Tibial nerve (tissue), 4 donors: ENCODE data around the gene LRRN2. TPM values are rescaled to one million over a fixed set of nuclear protein-coding genes. Genes with fewer than 3 reads are reported as not detected.

Experiments
- DNase-seq, 2 donors: peaks; one replicate each; pipeline ENCODE4 v3.0.0-alpha.2; 2019; ENCODE audit warnings: low spot score in 2 of 2
- H3K27ac ChIP-seq, 4 donors: fragments of 200-600 bp; sonication (generic) in 3 of 4; one replicate each; pipeline ENCODE4 v1.5.1; 2017 to 2019; ENCODE audit warnings: mild to moderate bottlenecking in 1 of 4
- H3K27me3 ChIP-seq, 2 donors: fragments of 200-600 bp; sonication (generic) in 1 of 2; one replicate each; pipeline versions ENCODE4 v1.5.1 to v1.6.0; 2017 to 2019
- H3K36me3 ChIP-seq, 3 donors: fragments of 200-600 bp; sonication (generic); one replicate each; pipeline ENCODE4 v1.5.1; 2018 to 2019
- H3K4me1 ChIP-seq, 4 donors: fragments of 200-600 bp; sonication (generic) in 3 of 4; one replicate each; pipeline ENCODE4 v1.5.1; 2017 to 2019
- H3K4me3 ChIP-seq, 4 donors: fragments of 200-600 bp; sonication (generic) in 3 of 4; one replicate each; pipeline ENCODE4 v1.5.1; 2017 to 2019; ENCODE audit warnings: mild to moderate bottlenecking in 1 of 4, moderate library complexity in 1 of 4
- H3K9me3 ChIP-seq, 4 donors: fragments of 200-600 bp; sonication (generic) in 3 of 4; one replicate each; pipeline ENCODE4 v1.5.1; 2017 to 2019
- CTCF ChIP-seq, 5 experiments: fragments of 200-600 bp in 3 of 5; fragments of 450-650 bp in 2 of 5; sonication (generic) in 3 of 5; IDR thresholded peaks; one replicate each; pipeline ENCODE4 v1.5.1; 2016 to 2019; ENCODE audit warnings: antibody characterized with exemption in 5 of 5, mild to moderate bottlenecking in 3 of 5, moderate library complexity in 2 of 5
- EP300 ChIP-seq, 2 donors: sonication (generic); formaldehyde crosslinking; IDR thresholded peaks; one replicate each; pipeline ENCODE4 v1.6.1; 2017; ENCODE audit warnings: antibody characterized with exemption in 2 of 2, mild to moderate bottlenecking in 1 of 2
- POLR2A ChIP-seq, 2 donors: fragments of 450-650 bp; IDR thresholded peaks; one replicate each; pipeline ENCODE4 v1.6.1; 2017; ENCODE audit warnings: antibody characterized with exemption in 2 of 2, mild to moderate bottlenecking in 2 of 2, moderate library complexity in 2 of 2
- WGBS, 2 donors: methylation state at CpG; one replicate each; pipeline ENCODE4 v1.1.5; 2018; 5-methylcytosine and 5-hydroxymethylcytosine counted together
- small RNA-seq: library from RNA; depleted of rRNA; stranded (forward); fragments of <200 nt; gene quantifications from one replicate; pipeline ENCODE3, GENCODE V24; 2016
- total RNA-seq, 4 donors: library from RNA; depleted of rRNA; stranded (reverse); fragments of >200 nt; gene quantifications; one replicate each; pipeline ENCODE4 v1.1.0, GENCODE V29; 2016

LRRN2 gene
- total RNA-seq, 4 donors from 2014 or later, result 3.6 to 22.9 (median 14.5) TPM

- Histone ChIP-seq H3K4me3 (no peak overlapping the region), H3K9me3 (no peaks in the 10 kb centered on the region), H3K27ac (no peak overlapping the region), H3K27me3 (no peaks in the 10 kb centered on the region), H3K4me1 (peaks cover 0 to 15% (median 0%) of the 10 kb centered on the region in 4 donors), H3K36me3 (peaks cover 0 to 56% (median 0%) of the 10 kb centered on the region in 3 donors)
- no peak for DNase-seq
- 90 to 91% methylated on average over 5 of the region's 5 CpGs for WGBS, 2 donors
- TF ChIP-seq POLR2A (IDR thresholded peaks at IDR 0.05) (no peak), EP300 (IDR thresholded peaks at IDR 0.05) (no peak), CTCF (IDR thresholded peaks at IDR 0.05) (no peak)
These were observed 116.1 kb downstream of the LRRN2 start for GRCh38 chr1:204569478-204569877.

- Histone ChIP-seq H3K36me3 (peaks cover 0 to 54% (median 0%) of the 10 kb centered on the region in 3 donors), H3K9me3 (no peaks in the 10 kb centered on the region), H3K27me3 (no peaks in the 10 kb centered on the region), H3K27ac (no peak overlapping the region), H3K4me3 (no peak overlapping the region), H3K4me1 (peaks cover 0 to 12% (median 0%) of the 10 kb centered on the region in 4 donors)
- WGBS, 2 donors, result 64 to 81% methylated on average over 9 of the region's 9 CpGs
- TF ChIP-seq POLR2A (IDR thresholded peaks at IDR 0.05) (no peak), EP300 (IDR thresholded peaks at IDR 0.05) (no peak), CTCF (IDR thresholded peaks at IDR 0.05) (no peak)
- no peak for DNase-seq
These were observed 116.8 kb downstream of the LRRN2 start for GRCh38 chr1:204568576-204569315.

Small RNAs within 50 kb of the gene (small RNA-seq; reads per million reads assigned to genes)
- gene RF00601 (not detected), gene RNA5SP75 (not detected)

Other genes starting within 250 kb of the LRRN2 start
- 10 to 100 TPM; 18.0 to 67.2 (median 32.5) TPM for gene PIK3C2B, start 190.9 kb downstream of the LRRN2 start, total RNA-seq
- 100 to 1,000 TPM in 2 of 4 donors, 10 to 100 TPM in 2; 83.0 to 113 (median 101) TPM for gene MDM4, start 169.3 kb downstream of the LRRN2 start, total RNA-seq
- 100 to 1,000 TPM in 1 of 4 donors, 10 to 100 TPM in 3; 69.9 to 112 (median 94.0) TPM for gene NFASC, start 185.1 kb upstream of the LRRN2 start, total RNA-seq